Sigmoid colon (tissue), 4 donors: ENCODE results near the gene LFNG.

Experiments
- CTCF ChIP-seq, 4 experiments: fragments of 450-650 bp in 3 of 4; fragments of 200-600 bp in 1 of 4; IDR thresholded peaks; one replicate each; pipeline ENCODE4 v1.5.1; 2016 to 2019; ENCODE audit warnings: antibody characterized with exemption in 4 of 4, mild to moderate bottlenecking in 3 of 4, moderate library complexity in 2 of 4
- EP300 ChIP-seq, 4 donors: sonication (generic); formaldehyde crosslinking; IDR thresholded peaks; one replicate each; pipeline ENCODE4 v1.6.1; 2017; ENCODE audit warnings: antibody characterized with exemption in 4 of 4
- POLR2AphosphoS5 ChIP-seq, 4 donors: sonication (generic); formaldehyde crosslinking; IDR thresholded peaks; one replicate each; pipeline ENCODE4 v1.6.1; 2017; ENCODE audit warnings: antibody characterized with exemption in 4 of 4

DNA sequence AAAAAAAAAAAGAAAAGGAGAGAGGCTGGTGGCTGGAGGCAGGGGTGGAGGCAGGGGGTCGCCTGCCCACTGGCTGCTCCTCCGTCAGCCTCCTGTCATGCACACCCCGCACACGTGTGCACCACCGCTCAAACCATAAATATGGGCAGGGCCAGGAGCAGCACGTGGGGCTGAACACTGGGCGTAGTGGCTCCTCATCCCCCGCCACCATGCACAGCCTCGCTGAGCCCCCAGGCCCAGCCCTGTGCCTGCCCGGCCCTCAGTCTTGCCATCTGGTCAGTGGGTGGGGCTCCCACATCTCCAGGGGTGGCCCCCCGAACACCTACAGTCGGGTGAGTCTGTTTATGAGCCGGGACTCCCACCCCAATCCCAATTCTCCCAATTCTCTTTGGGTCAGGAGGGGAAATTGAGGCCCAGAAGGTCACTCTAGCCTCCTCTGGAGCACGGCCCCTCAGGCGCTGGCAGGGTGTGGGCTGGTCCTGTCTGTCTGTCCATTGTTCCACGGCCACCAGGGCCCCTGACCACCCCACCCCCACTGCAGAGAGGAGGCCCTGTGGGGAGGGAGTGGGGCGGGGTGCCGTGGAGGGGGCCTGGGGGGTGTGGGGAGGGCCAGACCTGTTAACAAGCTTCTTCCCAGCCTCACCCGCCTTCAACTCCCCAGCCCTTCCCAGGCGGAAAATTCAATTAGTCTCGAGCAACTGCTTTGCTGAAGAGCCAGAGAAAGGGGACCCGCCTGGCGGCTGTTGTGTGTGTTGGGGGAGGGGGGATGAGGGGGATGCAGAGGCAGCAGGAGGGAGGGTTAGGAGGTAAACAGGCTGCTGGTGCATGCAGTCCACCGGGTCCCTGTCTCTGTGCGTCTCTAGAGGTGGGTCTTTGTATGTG is 23.9 kb upstream of the LFNG start:
- TF ChIP-seq POLR2AphosphoS5 (IDR thresholded peaks at IDR 0.05): no peak
- no peak for TF ChIP-seq CTCF (IDR thresholded peaks at IDR 0.05)
- no peak for TF ChIP-seq EP300 (IDR thresholded peaks at IDR 0.05)
